HCT116 (cell line): Measurements from ENCODE around the gene GRIK3. TPM values are rescaled to one million over a fixed set of nuclear protein-coding genes. Genes with fewer than 3 reads are reported as not detected.

Experiments
- ATAC-seq: fragments of 200-7000 bp; cut with Tn5 transposase; 2 replicates; pipeline ENCODE4 v1.9.1; 2020; ENCODE audit warnings: mild to moderate bottlenecking, moderate library complexity
- BruUV-seq: library from RNA; stranded (reverse); fragments of 400-500 nt; replicated peaks from 2 replicates; lab custom pipeline; 2021; lab: Mats Ljungman, UMichigan
- CTCF ChIA-PET: fragments of 300-600 bp; sonication (Branson Sonifier 250); formaldehyde crosslinking; loops from one replicate; lab custom pipeline; 2021; ENCODE audit warnings: antibody characterized with exemption; lab: Charles Lee
- POLR2A ChIA-PET: fragments of 300-600, 350-600 bp; sonication (Branson Sonifier 250); formaldehyde crosslinking; loops from one replicate; lab custom pipeline; 2021; ENCODE audit warnings: antibody characterized with exemption; lab: Charles Lee
- RAD21 ChIA-PET, 2 experiments: fragments of 300-600 bp; sonication (Branson Sonifier 250); formaldehyde crosslinking; loops; one replicate each; lab custom pipeline; 2023; ENCODE audit warnings: low total read pairs in 2 of 2; ENCODE audit not compliant: uncharacterized antibody in 2 of 2, unreplicated experiment in 2 of 2, low non-redundant PET in 1 of 2; lab: Charles Lee
- DNase-seq: peaks from one replicate; pipeline ENCODE4 v3.0.0-alpha.2; 2010; ENCODE audit warnings: low read depth, low spot score
- H2AFZ ChIP-seq: fragments of 200-600 bp; shearing (Covaris generic), sonication (generic); 2 replicates; pipeline ENCODE4 v1.6.1; 2017; ENCODE audit warnings: low read depth, mixed run types, mixed read lengths, antibody characterized with exemption, low read length; ENCODE audit not compliant: poor library complexity, severe bottlenecking
- H3K27ac ChIP-seq: 2 replicates; pipeline ENCODE4 v1.5.1; 2012; ENCODE audit warnings: low read depth, low read length
- H3K27me3 ChIP-seq: fragments of 200-600 bp; sonication (generic); 2 replicates; pipeline ENCODE4 v1.6.1; 2016; ENCODE audit warnings: mixed run types, low read length, mixed read lengths; ENCODE audit not compliant: insufficient read depth
- H3K36me3 ChIP-seq, 2 experiments: fragments of 200-500 bp in 1 of 2; fragments of 200-600 bp in 1 of 2; sonication (Bioruptor generic) in 1 of 2; sonication (generic) in 1 of 2; 2 replicates each; pipeline versions ENCODE4 v1.5.1 to v1.6.1; 2014 to 2016; ENCODE audit warnings: low read length in 2 of 2, inconsistent platforms in 1 of 2, mixed read lengths in 1 of 2, mixed run types in 1 of 2; ENCODE audit not compliant: insufficient read depth in 2 of 2, control insufficient read depth in 1 of 2
- H3K4me1 ChIP-seq, 2 experiments: fragments of 200-600 bp in 1 of 2; sonication (generic) in 1 of 2; 2 replicates each; pipeline versions ENCODE4 v1.5.1 to v1.6.1; 2012 to 2017; ENCODE audit warnings: low read length in 2 of 2, inconsistent platforms in 1 of 2, mild to moderate bottlenecking in 1 of 2, mixed read lengths in 1 of 2, mixed run types in 1 of 2, moderate library complexity in 1 of 2; ENCODE audit not compliant: insufficient read depth in 2 of 2, control insufficient read depth in 1 of 2
- H3K4me2 ChIP-seq: fragments of 200-600 bp; sonication (generic); 2 replicates; pipeline ENCODE4 v1.6.1; 2017; ENCODE audit warnings: mixed run types, low read length, mixed read lengths
- H3K4me3 ChIP-seq, 2 experiments: fragments of 200-600 bp in 1 of 2; sonication (generic) in 1 of 2; replicated peaks in 1 of 2; 2 replicates each; pipeline ENCODE4 v1.5.1; 2011 to 2016; ENCODE audit warnings: low read length in 2 of 2, control low read depth in 1 of 2, low read depth in 1 of 2, mild to moderate bottlenecking in 1 of 2, mixed read lengths in 1 of 2, mixed run types in 1 of 2
- H3K79me2 ChIP-seq: fragments of 200-600 bp; sonication (generic); 2 replicates; pipeline ENCODE4 v1.6.1; 2017; ENCODE audit warnings: mild to moderate bottlenecking, mixed run types, low read length, moderate library complexity, mixed read lengths; ENCODE audit not compliant: insufficient read depth
- H3K9ac ChIP-seq: fragments of 200-600 bp; sonication (generic); 2 replicates; pipeline ENCODE4 v1.6.1; 2016; ENCODE audit warnings: low read length, mixed read lengths
- H3K9me2 ChIP-seq: fragments of 200-600 bp; sonication (generic), shearing (Covaris generic); 2 replicates; pipeline ENCODE4 v1.6.1; 2017; ENCODE audit warnings: mixed run types, mild to moderate bottlenecking, moderate library complexity; ENCODE audit not compliant: insufficient read depth
- H3K9me3 ChIP-seq, 2 experiments: fragments of 200-500 bp in 1 of 2; fragments of 200-600 bp in 1 of 2; sonication (Bioruptor generic) in 1 of 2; sonication (generic) in 1 of 2; 2 replicates each; pipeline ENCODE4 v1.6.1; 2014 to 2017; ENCODE audit warnings: low read length in 2 of 2, mixed read lengths in 2 of 2, inconsistent platforms in 1 of 2, low read depth in 1 of 2, mild to moderate bottlenecking in 1 of 2, mixed run types in 1 of 2, moderate library complexity in 1 of 2; ENCODE audit not compliant: control insufficient read depth in 1 of 2, insufficient read depth in 1 of 2
- H4K20me1 ChIP-seq: fragments of 200-600 bp; sonication (generic), shearing (Covaris generic); 2 replicates; pipeline ENCODE4 v1.6.1; 2017; ENCODE audit warnings: mixed run types, mild to moderate bottlenecking, moderate library complexity; ENCODE audit not compliant: insufficient read depth
- CBX3 ChIP-seq: IDR thresholded peaks from 2 replicates; pipeline ENCODE4 v1.6.1; 2012; ENCODE audit warnings: low read depth
- CEBPB ChIP-seq: IDR thresholded peaks from 2 replicates; pipeline ENCODE4 v1.6.1; 2012; ENCODE audit warnings: low read depth
- EZH2 ChIP-seq: fragments of 200-600 bp; sonication (generic); IDR thresholded peaks from 2 replicates; pipeline ENCODE4 v1.6.1; 2017; ENCODE audit warnings: antibody characterized with exemption, mixed run types
- FOSL1 ChIP-seq: IDR thresholded peaks from 2 replicates; pipeline ENCODE4 v1.6.1; 2012; ENCODE audit warnings: low read depth
- POLR2A ChIP-seq: IDR thresholded peaks from 2 replicates; pipeline ENCODE4 v1.7.0; 2011; ENCODE audit warnings: borderline replicate concordance; ENCODE audit not compliant: insufficient read depth, insufficient read length; ENCODE audit errors: extremely low read depth
- POLR2AphosphoS5 ChIP-seq: IDR thresholded peaks from 2 replicates; pipeline ENCODE4 v1.6.1; 2011; ENCODE audit warnings: mild to moderate bottlenecking, low read depth, low read length, moderate library complexity
- RAD21 ChIP-seq: IDR thresholded peaks from 2 replicates; pipeline ENCODE4 v1.6.1; 2012; ENCODE audit warnings: low read depth, mild to moderate bottlenecking
- REST ChIP-seq: IDR thresholded peaks from 2 replicates; pipeline ENCODE4 v1.6.1; 2012; ENCODE audit warnings: low read depth
- SIN3A ChIP-seq: IDR thresholded peaks from 2 replicates; pipeline ENCODE4 v1.6.1; 2012; ENCODE audit warnings: low read depth
- TCF7L2 ChIP-seq: IDR thresholded peaks from 2 replicates; pipeline ENCODE4 v1.7.0; 2011; ENCODE audit warnings: borderline replicate concordance, inconsistent platforms; ENCODE audit not compliant: insufficient read depth, insufficient read length; ENCODE audit errors: extremely low read depth
- ZFX ChIP-seq: fragments of 450-650 bp; IDR thresholded peaks from 2 replicates; pipeline ENCODE4 v1.6.1; 2017
- intact Hi-C: fragments of 100-400 bp; cut with micrococcal nuclease; formaldehyde crosslinking; loops from 2 replicates; pipeline ENCODE4 v1.10.0; 2022
- total RNA-seq: library from RNA; stranded (reverse); gene quantifications from one replicate; pipeline ENCODE4 v1.2.1, GENCODE V29; 2021; ENCODE audit not compliant: unreplicated experiment

GRIK3 gene
- total RNA-seq, 1 experiment from 2014 or later = not detected

GRCh38 chr1:36905941-36906340, 128.4 kb downstream of the GRIK3 start:
- Histone ChIP-seq H2AFZ (no peak overlapping the region), H3K4me2 (no peak overlapping the region), H3K9me2 (no peaks in the 10 kb centered on the region), H3K27me3 (peaks cover 59% of the 10 kb centered on the region), H3K4me3 (no peak overlapping the region)
- intact Hi-C loops = no loop called here
- DNase-seq (no peak), ATAC-seq (no peak)
- TF ChIP-seq FOSL1 (no peak), REST (no peak), POLR2AphosphoS5 (no peak), TCF7L2 (no peak), CEBPB (no peak), EZH2 (no peak), CBX3 (no peak)
- TF ChIP-seq, all 23 proteins: peak for 0
- Histone ChIP-seq H3K27ac (no peak overlapping the region), H3K9me3 (no peaks in the 10 kb centered on the region), H4K20me1 (no peaks in the 10 kb centered on the region), H3K9ac (no peak overlapping the region), H3K4me1 (no peaks in the 10 kb centered on the region), H3K79me2 (no peaks in the 10 kb centered on the region), H3K36me3 (no peaks in the 10 kb centered on the region)
- BruUV-seq = no TSS peak
- ChIA-PET POLR2A (no interaction called here), CTCF (no interaction called here), RAD21 (no interaction called here)

GRCh38 chr1:36900128-36900527, 134.2 kb downstream of the GRIK3 start:
- intact Hi-C loops = no loop called here
- H3K4me1 ChIP-seq = no peaks in the 10 kb centered on the region
- H3K9me3 ChIP-seq = peaks cover 4 to 9% of the 10 kb centered on the region in 2 experiments; a peak in 1 of 4 replicates
- no peak overlapping the region for H3K9ac ChIP-seq
- DNase-seq (no peak), ATAC-seq (no peak)
- H4K20me1 ChIP-seq = no peaks in the 10 kb centered on the region
- no peaks in the 10 kb centered on the region for H3K36me3 ChIP-seq
- no peaks in the 10 kb centered on the region for H3K9me2 ChIP-seq
- H3K4me3 ChIP-seq = no peak overlapping the region
- ChIA-PET RAD21 (no interaction called here), CTCF (no interaction called here), POLR2A (no interaction called here)
- H3K27ac ChIP-seq = no peak overlapping the region
- H3K27me3 ChIP-seq = peaks cover 42% of the 10 kb centered on the region
- H2AFZ ChIP-seq = no peak overlapping the region
- H3K4me2 ChIP-seq = no peak overlapping the region
- no peaks in the 10 kb centered on the region for H3K79me2 ChIP-seq
- no TSS peak for BruUV-seq
- TF ChIP-seq RAD21 (no peak), CEBPB (no peak), SIN3A (no peak), POLR2A (no peak), ZFX (no peak), REST (no peak)
